MCF 10A (cell line): ENCODE data around the gene CAMSAP1. TPM values are rescaled to one million over a fixed set of nuclear protein-coding genes. Genes with fewer than 3 reads are reported as not detected.

Source experiments
- BruUV-seq: library from RNA; stranded (reverse); fragments of 400-500 nt; replicated peaks from 2 replicates; lab custom pipeline; 2021; lab: Mats Ljungman, UMichigan
- CTCF ChIA-PET: fragments of 300-600 bp; sonication (Branson Sonifier 250); formaldehyde crosslinking; extraction: SDS; loops from one replicate; lab custom pipeline; 2021; ENCODE audit warnings: antibody characterized with exemption, inconsistent platforms; lab: Yijun Ruan, JAX
- POLR2A ChIA-PET: fragments of 300-600, 350-650 bp; sonication (Branson Sonifier 250); formaldehyde crosslinking; extraction: SDS; loops from one replicate; lab custom pipeline; 2020; ENCODE audit warnings: antibody characterized with exemption, inconsistent platforms; lab: Yijun Ruan, JAX
- DNase-seq: peaks from one replicate; pipeline ENCODE4 v3.0.0-alpha.2; 2018; ENCODE audit not compliant: unreplicated experiment
- H3K27ac Mint-ChIP-seq: one replicate; pipeline ENCODE4 v1.8.0; 2022; ENCODE audit warnings: mild to moderate bottlenecking, low read depth, mixed read lengths; ENCODE audit not compliant: unreplicated experiment
- H3K27me3 Mint-ChIP-seq: one replicate; pipeline ENCODE4 v1.8.0; 2022; ENCODE audit warnings: mixed read lengths; ENCODE audit not compliant: insufficient read depth, unreplicated experiment
- H3K36me3 Mint-ChIP-seq: one replicate; pipeline ENCODE4 v1.8.0; 2022; ENCODE audit warnings: mild to moderate bottlenecking, moderate library complexity, mixed read lengths; ENCODE audit not compliant: insufficient read depth, unreplicated experiment
- H3K4me1 Mint-ChIP-seq: one replicate; pipeline ENCODE4 v1.8.0; 2022; ENCODE audit warnings: mixed read lengths; ENCODE audit not compliant: insufficient read depth, unreplicated experiment
- H3K4me3 Mint-ChIP-seq: one replicate; pipeline ENCODE4 v1.8.0; 2022; ENCODE audit warnings: mild to moderate bottlenecking, moderate library complexity, mixed read lengths; ENCODE audit not compliant: unreplicated experiment
- H3K9me3 Mint-ChIP-seq: one replicate; pipeline ENCODE4 v1.8.0; 2022; ENCODE audit warnings: mixed read lengths; ENCODE audit not compliant: unreplicated experiment
- intact Hi-C: fragments of 100-400 bp; cut with micrococcal nuclease; formaldehyde crosslinking; loops from 2 replicates; pipeline ENCODE4 v1.14.1; 2022
- total RNA-seq: library from RNA; stranded (reverse); gene quantifications from 2 replicates; pipeline ENCODE4 v1.2.3, GENCODE V29; 2022
- TF ChIP-seq, protein P1 (sequence below): fragments of 200-600 bp; IDR thresholded peaks from one replicate; pipeline ENCODE4 v1.8.0; 2022; ENCODE audit warnings: antibody characterized with exemption, mild to moderate bottlenecking; ENCODE audit not compliant: unreplicated experiment

CAMSAP1 gene
- total RNA-seq, 1 experiment from 2014 or later, result 39.5 TPM

DNA sequence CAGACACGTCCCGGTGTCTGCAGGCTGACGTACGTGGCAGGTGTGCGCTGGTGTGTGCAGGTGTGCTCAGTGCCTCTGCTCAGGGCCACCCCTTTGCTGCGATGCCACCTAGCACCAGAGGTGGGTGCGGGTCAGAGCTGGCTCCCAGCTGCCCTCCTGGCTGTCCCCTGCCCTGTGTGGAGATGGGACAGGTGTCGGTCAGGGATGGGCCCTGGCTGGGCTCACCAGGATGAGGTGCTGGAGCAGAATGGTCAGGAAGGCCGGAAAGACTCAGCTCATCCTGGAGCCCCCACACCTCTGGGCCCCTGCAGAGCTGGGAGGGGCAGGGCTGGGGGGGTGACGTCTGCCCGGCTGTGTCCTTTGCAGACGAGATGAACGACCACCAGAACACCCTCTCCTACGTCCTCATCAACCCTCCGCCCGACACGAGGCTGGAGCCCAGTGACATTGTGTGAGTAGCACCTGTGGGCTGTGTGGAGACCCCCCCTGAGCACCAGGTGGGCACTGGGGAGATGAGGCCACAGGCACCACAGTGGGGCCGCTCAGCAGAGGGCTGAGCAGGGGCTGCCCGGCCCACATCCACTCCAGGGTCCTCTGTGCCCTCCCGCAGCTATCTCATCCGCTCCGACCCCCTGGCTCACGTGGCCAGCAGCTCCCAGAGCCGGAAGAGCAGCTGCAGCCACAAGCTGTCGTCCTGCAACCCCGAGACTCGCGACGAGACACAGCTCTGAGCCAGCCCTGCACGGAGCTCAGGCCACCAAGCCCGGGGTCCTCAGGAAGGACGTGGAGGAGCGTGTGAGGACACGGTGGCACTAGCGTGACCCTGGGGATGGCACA, 115.7 kb downstream of the CAMSAP1 start:
- DNase-seq, result no peak
- Mint-ChIP-seq H3K4me1 (no peaks in the 10 kb centered on the region), H3K36me3 (no peaks in the 10 kb centered on the region), H3K9me3 (no peaks in the 10 kb centered on the region), H3K4me3 (no peak overlapping the region), H3K27ac (no peak overlapping the region), H3K27me3 (peaks cover 33% of the 10 kb centered on the region)
- TF ChIP-seq, protein P1, sequence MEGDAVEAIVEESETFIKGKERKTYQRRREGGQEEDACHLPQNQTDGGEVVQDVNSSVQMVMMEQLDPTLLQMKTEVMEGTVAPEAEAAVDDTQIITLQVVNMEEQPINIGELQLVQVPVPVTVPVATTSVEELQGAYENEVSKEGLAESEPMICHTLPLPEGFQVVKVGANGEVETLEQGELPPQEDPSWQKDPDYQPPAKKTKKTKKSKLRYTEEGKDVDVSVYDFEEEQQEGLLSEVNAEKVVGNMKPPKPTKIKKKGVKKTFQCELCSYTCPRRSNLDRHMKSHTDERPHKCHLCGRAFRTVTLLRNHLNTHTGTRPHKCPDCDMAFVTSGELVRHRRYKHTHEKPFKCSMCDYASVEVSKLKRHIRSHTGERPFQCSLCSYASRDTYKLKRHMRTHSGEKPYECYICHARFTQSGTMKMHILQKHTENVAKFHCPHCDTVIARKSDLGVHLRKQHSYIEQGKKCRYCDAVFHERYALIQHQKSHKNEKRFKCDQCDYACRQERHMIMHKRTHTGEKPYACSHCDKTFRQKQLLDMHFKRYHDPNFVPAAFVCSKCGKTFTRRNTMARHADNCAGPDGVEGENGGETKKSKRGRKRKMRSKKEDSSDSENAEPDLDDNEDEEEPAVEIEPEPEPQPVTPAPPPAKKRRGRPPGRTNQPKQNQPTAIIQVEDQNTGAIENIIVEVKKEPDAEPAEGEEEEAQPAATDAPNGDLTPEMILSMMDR, result no peak
- BruUV-seq, result no TSS peak
- ChIA-PET CTCF (interaction anchor here (0.6 to 0.8 kb wide), 2 partner anchors 188 to 492 kb away, joined by 4 read pairs; no protein-coding TSS in a partner anchor), POLR2A (no interaction called here)
- intact Hi-C loops, result loop anchor here (5.0 kb wide), 1 partner anchor 189 kb away; no protein-coding TSS in a partner anchor

DNA sequence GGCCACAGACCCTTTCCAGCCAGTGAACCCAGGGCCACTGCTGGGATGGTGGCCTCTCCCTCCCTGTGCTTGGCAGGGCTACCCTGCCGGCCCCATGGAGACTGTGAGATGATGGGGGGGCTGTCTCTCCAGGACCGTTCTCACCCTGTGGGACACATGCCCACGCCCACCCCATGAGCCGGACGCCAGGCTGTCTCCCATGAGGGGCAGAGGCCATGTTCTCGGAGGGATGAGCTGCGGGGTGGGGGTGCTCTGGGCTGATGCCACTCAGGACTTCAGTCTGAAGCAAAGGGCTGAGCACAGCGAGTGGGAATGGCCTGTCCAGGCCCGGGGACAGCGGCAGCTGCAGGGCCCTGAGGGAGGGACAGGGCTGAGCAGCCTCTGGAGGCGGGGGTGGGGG, 116.5 kb downstream of the CAMSAP1 start:
- no peak for DNase-seq
- CTCF ChIA-PET, result no interaction called here
- H3K27me3 Mint-ChIP-seq, result peaks cover 33% of the 10 kb centered on the region
- BruUV-seq, result no TSS peak
- no peaks in the 10 kb centered on the region for H3K36me3 Mint-ChIP-seq
- intact Hi-C loops, result loop anchor here (5.0 kb wide), 1 partner anchor 189 kb away; no protein-coding TSS in a partner anchor
- no peak overlapping the region for H3K4me3 Mint-ChIP-seq
- TF ChIP-seq, protein P1, result no peak
- POLR2A ChIA-PET, result interaction anchor here (0.6 kb wide), 1 partner anchor 313 kb away, joined by 3 read pairs; no protein-coding TSS in a partner anchor
- no peak overlapping the region for H3K27ac Mint-ChIP-seq
- H3K9me3 Mint-ChIP-seq, result no peaks in the 10 kb centered on the region
- H3K4me1 Mint-ChIP-seq, result no peaks in the 10 kb centered on the region

DNA sequence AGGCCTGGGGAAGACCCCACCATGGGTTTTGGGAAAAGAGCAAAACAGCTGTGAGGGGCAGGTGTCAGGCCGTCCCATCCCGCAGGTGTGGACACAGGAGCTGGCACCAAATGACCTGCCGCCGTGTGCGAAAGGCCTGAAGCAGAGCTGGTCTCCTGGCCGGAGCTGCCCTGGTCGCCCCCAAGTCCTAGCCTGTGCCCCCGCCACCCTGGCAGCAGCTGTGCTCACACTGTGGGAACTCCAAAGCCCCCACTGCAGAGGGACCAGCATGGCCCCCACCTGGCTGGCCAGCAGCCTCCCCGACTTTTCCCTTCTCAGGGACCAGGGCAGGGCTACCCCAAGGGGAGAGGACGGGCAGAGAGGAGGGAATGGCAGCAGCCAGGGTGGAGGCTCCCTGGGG, 117.0 kb downstream of the CAMSAP1 start:
- no peaks in the 10 kb centered on the region for H3K4me1 Mint-ChIP-seq

DNA sequence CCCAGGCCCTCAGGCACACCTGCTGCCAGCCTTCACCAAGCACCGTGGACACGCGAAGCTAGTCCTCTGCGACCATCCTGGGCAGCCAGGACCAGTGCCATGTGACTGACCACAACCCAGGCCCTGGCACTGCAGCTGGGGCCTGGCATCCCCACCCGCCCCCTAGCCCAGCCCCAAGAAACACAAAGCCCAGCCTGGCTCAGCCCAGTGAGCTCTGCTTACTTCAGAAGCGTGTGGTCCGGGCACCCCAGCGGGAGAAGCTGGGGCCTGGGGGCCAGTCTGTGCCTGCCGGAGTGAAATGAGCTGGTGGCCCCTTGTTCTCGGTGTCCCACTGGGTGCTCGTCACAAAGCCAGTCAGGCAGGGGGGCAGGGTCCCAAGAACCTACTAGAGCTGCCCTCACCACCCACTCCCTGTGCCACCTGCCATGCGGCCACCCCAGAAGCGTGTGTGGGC, 117.5 kb downstream of the CAMSAP1 start:
- no peaks in the 10 kb centered on the region for H3K4me1 Mint-ChIP-seq
- H3K9me3 Mint-ChIP-seq, result no peaks in the 10 kb centered on the region
- POLR2A ChIA-PET, result no interaction called here
- H3K27ac Mint-ChIP-seq, result no peak overlapping the region
- intact Hi-C loops, result loop anchor here (5.0 kb wide), 1 partner anchor 188 kb away; no protein-coding TSS in a partner anchor
- H3K27me3 Mint-ChIP-seq, result peaks cover 25% of the 10 kb centered on the region
- CTCF ChIA-PET, result no interaction called here
- no TSS peak for BruUV-seq
- H3K4me3 Mint-ChIP-seq, result no peak overlapping the region
- H3K36me3 Mint-ChIP-seq, result no peaks in the 10 kb centered on the region
- TF ChIP-seq, protein P1, result no peak
- DNase-seq, result no peak

More for the DNA sequence above, 117.0 kb downstream of the CAMSAP1 start:
- Mint-ChIP-seq H3K27ac (no peak overlapping the region), H3K9me3 (no peaks in the 10 kb centered on the region), H3K36me3 (no peaks in the 10 kb centered on the region), H3K27me3 (peaks cover 30% of the 10 kb centered on the region), H3K4me3 (no peak overlapping the region)
- no TSS peak for BruUV-seq
- no peak for DNase-seq
- TF ChIP-seq, protein P1, result no peak
- CTCF ChIA-PET, result no interaction called here
- intact Hi-C loops, result loop anchor here (5.0 kb wide), 1 partner anchor 188 kb away; no protein-coding TSS in a partner anchor
- POLR2A ChIA-PET, result interaction anchor here (0.6 kb wide), 1 partner anchor 313 kb away, joined by 3 read pairs; no protein-coding TSS in a partner anchor
